Transverse colon (tissue), 4 donors: ENCODE data around the gene INO80C.

Experiments used
- POLR2A ChIP-seq: fragments of 450-650 bp; IDR thresholded peaks from one replicate; pipeline ENCODE4 v1.6.1; 2016; ENCODE audit warnings: antibody characterized with exemption, mild to moderate bottlenecking, moderate library complexity
- POLR2AphosphoS5 ChIP-seq, 3 donors: sonication (generic); formaldehyde crosslinking; IDR thresholded peaks; one replicate each; pipeline ENCODE4 v1.6.1; 2016; ENCODE audit warnings: antibody characterized with exemption in 3 of 3
- TF ChIP-seq, protein P1 (sequence below), 5 experiments: fragments of 200-600 bp in 3 of 5; fragments of 450-650 bp in 2 of 5; sonication (generic) in 3 of 5; IDR thresholded peaks; 1 replicate in 2 of 5; 2 replicates in 3 of 5; pipeline ENCODE4 v1.5.1; 2016 to 2017; ENCODE audit warnings: antibody characterized with exemption in 5 of 5, inconsistent platforms in 3 of 5, mild to moderate bottlenecking in 2 of 5, moderate library complexity in 1 of 5

DNA sequence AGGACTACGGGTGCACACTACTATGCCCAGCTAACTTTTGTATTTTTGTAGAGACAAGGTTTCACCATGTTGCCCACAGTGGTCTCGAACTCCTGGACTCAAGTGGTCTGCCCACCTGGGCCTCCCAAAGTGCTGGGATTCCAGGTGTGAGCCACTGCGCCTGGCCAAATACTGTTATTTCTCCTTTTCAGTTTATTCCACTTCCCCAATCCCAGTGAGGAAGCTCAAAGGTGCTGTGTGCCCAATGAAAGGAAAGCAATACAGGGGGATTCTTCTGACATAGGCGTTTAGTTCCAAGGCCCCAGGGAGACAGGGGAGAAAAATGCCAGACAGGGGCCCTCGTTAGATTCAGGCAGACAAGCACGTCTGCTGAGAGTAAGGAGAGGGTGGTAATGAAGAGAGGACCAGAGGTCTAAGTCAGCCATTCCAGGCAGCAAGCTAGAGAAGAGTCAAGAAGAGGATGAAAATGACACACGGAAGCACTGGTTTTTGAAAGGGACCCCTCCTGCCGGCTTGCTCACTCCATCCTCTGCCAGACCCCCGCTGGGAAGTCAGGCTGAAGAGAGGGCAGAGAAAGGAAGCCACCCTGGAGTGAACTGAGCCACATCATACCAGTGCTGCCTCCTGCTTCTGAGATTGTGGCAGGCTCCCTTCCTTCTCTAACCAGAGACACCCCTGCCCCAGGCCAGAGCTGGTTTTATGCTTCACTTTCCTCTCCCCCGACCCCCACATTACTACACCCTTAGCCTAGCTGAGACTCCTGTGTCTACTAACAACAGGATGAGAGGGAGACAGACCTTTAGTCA, 6.7 kb downstream of the INO80C start:
- TF ChIP-seq POLR2AphosphoS5 (IDR thresholded peaks at IDR 0.05), result no peak
- TF ChIP-seq, protein P1, sequence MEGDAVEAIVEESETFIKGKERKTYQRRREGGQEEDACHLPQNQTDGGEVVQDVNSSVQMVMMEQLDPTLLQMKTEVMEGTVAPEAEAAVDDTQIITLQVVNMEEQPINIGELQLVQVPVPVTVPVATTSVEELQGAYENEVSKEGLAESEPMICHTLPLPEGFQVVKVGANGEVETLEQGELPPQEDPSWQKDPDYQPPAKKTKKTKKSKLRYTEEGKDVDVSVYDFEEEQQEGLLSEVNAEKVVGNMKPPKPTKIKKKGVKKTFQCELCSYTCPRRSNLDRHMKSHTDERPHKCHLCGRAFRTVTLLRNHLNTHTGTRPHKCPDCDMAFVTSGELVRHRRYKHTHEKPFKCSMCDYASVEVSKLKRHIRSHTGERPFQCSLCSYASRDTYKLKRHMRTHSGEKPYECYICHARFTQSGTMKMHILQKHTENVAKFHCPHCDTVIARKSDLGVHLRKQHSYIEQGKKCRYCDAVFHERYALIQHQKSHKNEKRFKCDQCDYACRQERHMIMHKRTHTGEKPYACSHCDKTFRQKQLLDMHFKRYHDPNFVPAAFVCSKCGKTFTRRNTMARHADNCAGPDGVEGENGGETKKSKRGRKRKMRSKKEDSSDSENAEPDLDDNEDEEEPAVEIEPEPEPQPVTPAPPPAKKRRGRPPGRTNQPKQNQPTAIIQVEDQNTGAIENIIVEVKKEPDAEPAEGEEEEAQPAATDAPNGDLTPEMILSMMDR (IDR thresholded peaks at IDR 0.05), result no peak
- no peak for TF ChIP-seq POLR2A
